ENCODE data around the gene DDX51. TPM values are rescaled to one million over a fixed set of nuclear protein-coding genes. Genes with fewer than 3 reads are reported as not detected.

The DDX51 gene
- total RNA-seq, 1 experiment from 2014 or later = 38.1 TPM

- Histone ChIP-seq H3K36me3 (ENCODE audit: control insufficient read depth in 1 of 2, insufficient read depth in 2 of 2, low read length in 2 of 2) (peaks cover 0 to 6% of the 10 kb centered on the region in 2 experiments; a peak in 1 of 4 replicates), H3K4me3 (replicated peaks in 1 of 2; ENCODE audit: low read depth in 1 of 2, low read length in 2 of 2) (no peak overlapping the region), H4K20me1 (ENCODE audit: insufficient read depth) (no peaks in the 10 kb centered on the region), H3K79me2 (ENCODE audit: insufficient read depth, low read length) (no peaks in the 10 kb centered on the region), H3K4me1 (ENCODE audit: control insufficient read depth in 1 of 2, insufficient read depth in 2 of 2, low read length in 2 of 2) (no peaks in the 10 kb centered on the region), H3K4me2 (ENCODE audit: low read length) (no peak overlapping the region), H3K9ac (ENCODE audit: low read length) (no peak overlapping the region), H2AFZ (ENCODE audit: low read depth, low read length, poor library complexity, severe bottlenecking) (no peak overlapping the region), H3K9me2 (ENCODE audit: insufficient read depth) (no peaks in the 10 kb centered on the region), H3K27me3 (ENCODE audit: insufficient read depth, low read length) (no peaks in the 10 kb centered on the region), H3K27ac (ENCODE audit: low read depth, low read length) (no peak overlapping the region), H3K9me3 (ENCODE audit: control insufficient read depth in 1 of 2, insufficient read depth in 1 of 2, low read depth in 1 of 2, low read length in 2 of 2) (no peaks in the 10 kb centered on the region)
- CTCF ChIA-PET = no interaction called here
- RAD21 ChIA-PET (ENCODE audit: low non-redundant PET in 1 of 2, low total read pairs in 2 of 2, uncharacterized antibody in 2 of 2, unreplicated experiment in 2 of 2) = no interaction called here
- intact Hi-C loops (cut with micrococcal nuclease) = no loop called here
- TF ChIP-seq ZFX (IDR thresholded peaks at IDR 0.05) (no peak), ZBTB33 (IDR thresholded peaks at IDR 0.05; ENCODE audit: extremely low read depth, insufficient replicate concordance, low read length) (no peak), RAD21 (IDR thresholded peaks at IDR 0.05; ENCODE audit: low read depth) (no peak), POLR2AphosphoS5 (IDR thresholded peaks at IDR 0.05; ENCODE audit: low read depth, low read length) (no peak), CTCF (IDR thresholded peaks at IDR 0.05 in 2 of 3, conservative IDR thresholded peaks at IDR 0.05 in 1 of 3; ENCODE audit: borderline replicate concordance in 1 of 3, insufficient read depth in 1 of 3, low read depth in 2 of 3, low read length in 2 of 3) (no peak), POLR2A (IDR thresholded peaks at IDR 0.05; ENCODE audit: borderline replicate concordance, extremely low read depth, insufficient read depth, insufficient read length) (no peak), EGR1 (IDR thresholded peaks at IDR 0.05; ENCODE audit: low read depth) (no peak), ZNF274 (IDR thresholded peaks at IDR 0.05; ENCODE audit: low read depth, low read length) (no peak), JUND (IDR thresholded peaks at IDR 0.05) (no peak), REST (IDR thresholded peaks at IDR 0.05; ENCODE audit: low read depth) (no peak), SP1 (IDR thresholded peaks at IDR 0.05; ENCODE audit: low read depth) (no peak), EZH2phosphoT487 (IDR thresholded peaks at IDR 0.05; ENCODE audit: borderline replicate concordance) (no peak), TCF7L2 (IDR thresholded peaks at IDR 0.05; ENCODE audit: borderline replicate concordance, extremely low read depth, insufficient read depth, insufficient read length) (no peak), ELF1 (IDR thresholded peaks at IDR 0.05; ENCODE audit: borderline replicate concordance, low read depth) (no peak), CEBPB (IDR thresholded peaks at IDR 0.05; ENCODE audit: low read depth) (no peak), CBX3 (IDR thresholded peaks at IDR 0.05; ENCODE audit: low read depth) (no peak), MAX (IDR thresholded peaks at IDR 0.05) (no peak), SRF (IDR thresholded peaks at IDR 0.05; ENCODE audit: low read depth) (no peak), FOSL1 (IDR thresholded peaks at IDR 0.05; ENCODE audit: low read depth) (no peak)
- ATAC-seq (no peak), DNase-seq (ENCODE audit: low read depth, low spot score) (no peak)
- POLR2A ChIA-PET = no interaction called here
- BruUV-seq (replicated peaks) = no TSS peak
These were observed 19.2 kb downstream of the DDX51 start for GRCh38 chr12:132124766-132125425.

Measured in HCT116 (cell line).